ENCODE data around the gene RFX8. TPM values are rescaled to one million over a fixed set of nuclear protein-coding genes. Genes with fewer than 3 reads are reported as not detected.

The RFX8 gene
- polyA plus RNA-seq, 3 donors, result not detected

- peak overlapping the region in 1 of 2 donors; percentile 82 for H3K4me3 Mint-ChIP-seq
These were observed 7.6 kb downstream of the RFX8 start for GRCh38 chr2:101467306-101467705.

GRCh38 chr2:101466426-101466825 lies 8.5 kb downstream of the RFX8 start:
- H3K27ac ChIP-seq (ENCODE audit: low read depth in 1 of 2, low read length in 2 of 2), result no peak overlapping the region
- H3K9ac ChIP-seq (ENCODE audit: insufficient read depth, low read length, poor library complexity, severe bottlenecking), result no peak overlapping the region
- Mint-ChIP-seq H3K4me1 (peaks cover 52% of the 10 kb centered on the region), H3K27ac (peak overlapping the region in 2 of 7 donors; percentile 77 to 85), H3K36me3 (peaks cover 18 to 25% of the 10 kb centered on the region in 2 donors), H3K27me3 (ENCODE audit: low read depth in 3 of 3) (peaks cover 55 to 81% (median 78%) of the 10 kb centered on the region in 3 donors), H3K9me3 (peaks cover 0 to 5% (median 0%) of the 10 kb centered on the region in 7 donors), H3K4me3 (peak overlapping the region; percentile 52 to 91)
- peak overlapping the region in 1 of 3 experiments; percentile 18 for H3K4me3 ChIP-seq (replicated peaks in 1 of 3; ENCODE audit: low read depth in 2 of 3, low read length in 3 of 3)
- H3K79me2 ChIP-seq (ENCODE audit: insufficient read depth, low read length), result peaks cover 12% of the 10 kb centered on the region
- H3K36me3 ChIP-seq (replicated peaks in 1 of 2; ENCODE audit: control insufficient read depth in 1 of 2, insufficient read depth in 2 of 2, low read length in 2 of 2), result no peaks in the 10 kb centered on the region
- H4K20me1 ChIP-seq (ENCODE audit: insufficient read depth, low read length), result peaks cover 42% of the 10 kb centered on the region
- H3K4me1 ChIP-seq (ENCODE audit: control insufficient read depth in 1 of 2, insufficient read depth in 2 of 2, low read length in 2 of 2), result peaks cover 45% of the 10 kb centered on the region in 2 donors
- peak overlapping the region; percentile 31 for H3K4me2 ChIP-seq (replicated peaks; ENCODE audit: extremely low read depth, low read length, poor library complexity, severe bottlenecking)
- no peaks in the 10 kb centered on the region for H3K9me3 ChIP-seq (replicated peaks in 1 of 2; ENCODE audit: control insufficient read depth in 1 of 2, insufficient read depth in 1 of 2, low read length in 2 of 2)
- DNase-seq, result peak; percentile 49 to 82 (median 74)
- no peak for TF ChIP-seq CTCF (IDR thresholded peaks at IDR 0.05)
- 0% methylated on average over 1 of the region's 3 CpGs for WGBS (ENCODE audit: insufficient coverage)
- H3K27me3 ChIP-seq (ENCODE audit: control insufficient read depth in 2 of 2, insufficient read depth in 2 of 2, low read length in 2 of 2), result peaks cover 42 to 45% of the 10 kb centered on the region in 2 donors
- no peak overlapping the region for H2AFZ ChIP-seq (ENCODE audit: insufficient read depth, low read depth, low read length, poor library complexity, severe bottlenecking)
- intact Hi-C loops (cut with micrococcal nuclease), result loop anchor here in 1 of 2 donors (10.0 kb wide), 1 partner anchor 48 kb away; no protein-coding TSS in a partner anchor

More at GRCh38 chr2:101467306-101467705, 7.6 kb downstream of the RFX8 start:
- H3K79me2 ChIP-seq (ENCODE audit: insufficient read depth, low read length), result peaks cover 21% of the 10 kb centered on the region
- intact Hi-C loops (cut with micrococcal nuclease), result loop anchor here in 1 of 2 donors (10.0 kb wide), 1 partner anchor 47 kb away; no protein-coding TSS in a partner anchor
- no peak for TF ChIP-seq CTCF (IDR thresholded peaks at IDR 0.05)
- H2AFZ ChIP-seq (ENCODE audit: insufficient read depth, low read depth, low read length, poor library complexity, severe bottlenecking), result no peak overlapping the region
- H3K27me3 ChIP-seq (ENCODE audit: control insufficient read depth in 2 of 2, insufficient read depth in 2 of 2, low read length in 2 of 2), result peaks cover 48 to 49% of the 10 kb centered on the region in 2 donors
- peaks cover 55% of the 10 kb centered on the region for H3K4me1 Mint-ChIP-seq
- peaks cover 22 to 24% of the 10 kb centered on the region in 2 donors for H3K36me3 Mint-ChIP-seq
- peaks cover 42% of the 10 kb centered on the region for H4K20me1 ChIP-seq (ENCODE audit: insufficient read depth, low read length)
- H3K9me3 Mint-ChIP-seq, result peaks cover 0 to 3% (median 0%) of the 10 kb centered on the region in 7 donors
- H3K4me1 ChIP-seq (ENCODE audit: control insufficient read depth in 1 of 2, insufficient read depth in 2 of 2, low read length in 2 of 2), result peaks cover 39 to 46% of the 10 kb centered on the region in 2 donors
- H3K36me3 ChIP-seq (replicated peaks in 1 of 2; ENCODE audit: control insufficient read depth in 1 of 2, insufficient read depth in 2 of 2, low read length in 2 of 2), result no peaks in the 10 kb centered on the region
- no peak overlapping the region for H3K9ac ChIP-seq (ENCODE audit: insufficient read depth, low read length, poor library complexity, severe bottlenecking)
- no peak overlapping the region for H3K27ac Mint-ChIP-seq
- no peak overlapping the region for H3K27ac ChIP-seq (ENCODE audit: low read depth in 1 of 2, low read length in 2 of 2)
- H3K4me2 ChIP-seq (replicated peaks; ENCODE audit: extremely low read depth, low read length, poor library complexity, severe bottlenecking), result no peak overlapping the region
- no peak overlapping the region for H3K4me3 ChIP-seq (replicated peaks in 1 of 3; ENCODE audit: low read depth in 2 of 3, low read length in 3 of 3)
- no peaks in the 10 kb centered on the region for H3K9me3 ChIP-seq (replicated peaks in 1 of 2; ENCODE audit: control insufficient read depth in 1 of 2, insufficient read depth in 1 of 2, low read length in 2 of 2)
- DNase-seq, result no peak
- 73% methylated on average over 2 of the region's 4 CpGs for WGBS (ENCODE audit: insufficient coverage)
- peaks cover 63 to 83% (median 80%) of the 10 kb centered on the region in 3 donors for H3K27me3 Mint-ChIP-seq (ENCODE audit: low read depth in 3 of 3)
